Calu3 (cell line): Measurements from ENCODE around the gene FGGY. TPM values are rescaled to one million over a fixed set of nuclear protein-coding genes. Genes with fewer than 3 reads are reported as not detected.

Experiments used
- BruUV-seq: library from RNA; stranded (reverse); fragments of 400-500 nt; replicated peaks from 2 replicates; lab custom pipeline; 2021; lab: Mats Ljungman, UMichigan
- CTCF ChIA-PET: fragments of 300-600 bp; sonication (Branson Sonifier 250); formaldehyde crosslinking; loops from one replicate; lab custom pipeline; 2022; ENCODE audit warnings: antibody characterized with exemption; lab: Charles Lee
- DNase-seq: peaks from one replicate; pipeline ENCODE4 v3.0.0; 2022
- H3K27ac Mint-ChIP-seq: one replicate; pipeline ENCODE4 v1.8.0; 2022; ENCODE audit warnings: mixed read lengths; ENCODE audit not compliant: unreplicated experiment
- H3K27me3 Mint-ChIP-seq: one replicate; pipeline ENCODE4 v1.8.0; 2022; ENCODE audit warnings: mixed read lengths; ENCODE audit not compliant: unreplicated experiment
- H3K36me3 Mint-ChIP-seq: one replicate; pipeline ENCODE4 v1.8.0; 2022; ENCODE audit warnings: mild to moderate bottlenecking, moderate library complexity, mixed read lengths; ENCODE audit not compliant: insufficient read depth, unreplicated experiment
- H3K4me1 Mint-ChIP-seq: one replicate; pipeline ENCODE4 v1.8.0; 2022; ENCODE audit warnings: mild to moderate bottlenecking, low read depth, mixed read lengths; ENCODE audit not compliant: unreplicated experiment
- H3K4me3 Mint-ChIP-seq: one replicate; pipeline ENCODE4 v1.8.0; 2022; ENCODE audit warnings: mild to moderate bottlenecking, low read depth, moderate library complexity, mixed read lengths; ENCODE audit not compliant: unreplicated experiment
- H3K9me3 Mint-ChIP-seq: one replicate; pipeline ENCODE4 v1.8.0; 2022; ENCODE audit warnings: low read depth, mixed read lengths; ENCODE audit not compliant: unreplicated experiment
- CTCF ChIP-seq: fragments of 200-600 bp; IDR thresholded peaks from one replicate; pipeline ENCODE4 v1.8.0; 2022; ENCODE audit warnings: antibody characterized with exemption; ENCODE audit not compliant: unreplicated experiment
- intact Hi-C: fragments of 100-400 bp; cut with micrococcal nuclease; formaldehyde crosslinking; loops from one replicate; pipeline ENCODE4 v1.10.0; 2022; ENCODE audit not compliant: unreplicated experiment
- total RNA-seq: library from RNA; stranded (reverse); gene quantifications from 2 replicates; pipeline ENCODE4 v1.2.3, GENCODE V29; 2022

Gene FGGY
- total RNA-seq, 1 experiment from 2014 or later, result 11.1 TPM

DNA sequence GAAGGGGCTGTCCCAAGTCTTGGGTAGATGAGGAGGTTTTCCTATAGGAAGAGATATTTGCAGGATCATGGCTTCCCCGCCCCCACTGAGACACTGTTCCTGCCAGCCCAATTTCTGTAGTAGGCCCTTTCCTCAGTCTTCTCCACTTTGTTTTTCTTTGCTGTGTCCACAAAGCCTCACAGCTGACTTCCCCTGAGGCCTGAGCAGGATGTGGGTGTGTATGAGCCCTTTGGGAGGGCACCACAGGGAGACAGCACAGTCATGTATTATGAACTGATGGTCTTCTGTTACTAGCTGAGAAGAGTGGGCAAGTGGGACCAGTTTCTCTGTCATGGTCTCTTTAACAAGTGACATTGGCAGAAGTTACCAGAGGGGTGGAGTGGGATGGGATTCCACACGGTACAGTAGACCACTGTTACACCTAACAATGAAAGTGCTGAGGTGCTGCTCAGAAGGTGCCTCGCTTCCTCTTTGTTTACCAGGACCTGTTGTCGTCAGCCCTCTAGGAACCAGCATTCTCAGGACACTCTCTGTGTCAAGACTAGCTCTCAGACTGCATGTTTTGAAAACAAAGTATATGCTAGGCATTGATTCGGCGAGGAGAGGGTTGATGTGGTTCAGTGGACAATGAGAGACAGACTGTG lies 264.0 kb downstream of the FGGY start:
- H3K36me3 Mint-ChIP-seq, result peaks cover 11% of the 10 kb centered on the region
- H3K4me1 Mint-ChIP-seq, result peaks cover 27% of the 10 kb centered on the region
- no TSS peak for BruUV-seq
- CTCF ChIA-PET, result no interaction called here
- H3K27ac Mint-ChIP-seq, result no peak overlapping the region
- no peak for DNase-seq
- no peak for TF ChIP-seq CTCF
- intact Hi-C loops, result no loop called here
- H3K4me3 Mint-ChIP-seq, result no peak overlapping the region
- peaks cover 10% of the 10 kb centered on the region for H3K9me3 Mint-ChIP-seq
- H3K27me3 Mint-ChIP-seq, result no peaks in the 10 kb centered on the region

DNA sequence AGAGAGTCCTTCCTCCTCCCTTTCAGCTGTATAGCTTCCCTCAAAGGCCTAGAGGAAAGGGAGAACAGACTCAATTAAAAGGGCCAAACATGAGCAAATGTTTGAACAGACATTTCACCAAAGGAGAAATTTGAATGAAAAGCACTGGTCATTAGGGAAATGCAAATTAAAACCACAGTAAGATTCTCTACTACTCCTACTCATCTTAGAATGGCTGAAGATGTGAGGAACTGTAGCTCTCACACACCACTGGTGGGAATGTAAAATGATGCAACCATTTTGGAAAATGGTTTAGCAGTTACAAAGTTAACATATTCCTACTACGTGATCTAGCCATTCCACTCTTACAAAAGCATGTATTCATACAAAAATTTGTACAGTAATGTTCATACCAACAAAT lies 264.9 kb downstream of the FGGY start:
- Mint-ChIP-seq H3K27me3 (no peaks in the 10 kb centered on the region), H3K9me3 (peaks cover 10% of the 10 kb centered on the region), H3K4me3 (no peak overlapping the region), H3K27ac (no peak overlapping the region), H3K4me1 (peaks cover 19% of the 10 kb centered on the region), H3K36me3 (peaks cover 8% of the 10 kb centered on the region)
- no peak for TF ChIP-seq CTCF
- intact Hi-C loops, result no loop called here
- DNase-seq, result no peak
- CTCF ChIA-PET, result no interaction called here
- no TSS peak for BruUV-seq

DNA sequence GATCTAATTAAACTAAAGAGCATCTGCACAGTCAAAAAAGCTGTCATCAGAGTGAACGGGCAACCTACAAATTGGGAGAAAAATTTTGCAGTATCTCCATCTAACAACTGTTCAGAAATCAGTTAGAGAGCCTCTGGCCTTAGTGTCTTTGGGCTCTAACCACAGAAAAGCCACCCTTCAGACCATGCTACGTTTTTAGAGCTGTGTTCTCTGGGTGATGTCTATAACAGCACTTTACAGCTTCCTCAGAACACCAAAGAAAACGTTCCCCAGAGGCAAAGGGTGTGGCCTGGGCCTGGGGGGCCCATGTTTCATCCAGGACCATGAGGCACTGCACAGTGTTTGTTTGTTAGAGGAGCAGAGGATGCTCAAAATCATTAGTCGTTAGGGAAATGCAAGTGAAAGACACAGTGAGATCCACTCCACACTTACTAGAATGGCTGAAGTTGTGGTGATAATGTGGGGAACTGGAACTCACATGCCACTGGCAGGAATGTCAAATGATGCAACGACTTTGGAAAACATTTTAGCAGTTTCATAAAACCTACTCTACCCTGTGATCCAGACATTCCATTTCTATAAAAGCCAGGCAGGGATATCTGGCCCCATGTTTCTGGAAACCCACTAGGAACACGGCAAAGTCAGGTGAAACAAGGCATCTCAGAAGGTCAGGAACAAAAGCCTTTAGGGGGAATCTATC lies 267.4 kb downstream of the FGGY start:
- no peak for TF ChIP-seq CTCF
- CTCF ChIA-PET, result no interaction called here
- peaks cover 4% of the 10 kb centered on the region for H3K9me3 Mint-ChIP-seq

DNA sequence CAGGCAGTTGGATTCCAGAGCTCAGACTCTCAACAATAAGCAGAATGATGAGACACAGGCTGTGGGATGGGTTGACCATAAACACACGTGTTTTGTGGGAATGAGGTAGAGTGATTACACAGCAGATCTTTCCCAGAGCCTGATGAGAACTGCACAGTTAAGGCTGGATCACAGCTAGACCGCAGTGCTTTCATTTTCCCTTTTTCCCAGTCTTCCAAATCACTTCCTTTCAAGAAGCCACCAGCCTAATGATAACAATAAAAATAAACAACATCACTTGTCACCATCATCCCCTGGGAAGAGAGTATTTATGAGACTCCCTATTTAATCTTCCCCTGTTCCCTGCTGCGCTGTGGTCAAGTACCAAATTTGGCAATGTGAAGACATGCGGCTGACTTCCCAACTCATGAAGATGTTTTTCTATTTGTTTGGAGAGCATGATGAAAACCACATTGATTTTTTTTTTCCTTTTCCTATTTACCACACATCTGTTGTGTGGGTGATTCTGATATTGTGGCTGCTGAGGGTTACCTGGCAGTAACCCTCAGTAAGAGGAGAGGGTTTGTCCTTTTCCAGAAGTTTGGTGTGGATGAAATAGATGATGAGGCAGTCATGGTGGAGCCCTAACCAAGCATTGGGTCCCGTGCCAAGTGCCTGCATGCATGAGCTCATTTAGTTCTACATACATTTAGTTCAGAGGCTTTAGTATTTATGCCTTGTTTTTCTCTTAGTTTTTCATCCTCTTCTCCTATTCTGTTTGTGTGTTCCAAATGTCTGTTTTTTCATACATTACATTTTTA lies 268.9 kb downstream of the FGGY start:
- intact Hi-C loops, result no loop called here
- no peak overlapping the region for H3K27ac Mint-ChIP-seq

More for the DNA sequence above, 267.4 kb downstream of the FGGY start:
- intact Hi-C loops, result no loop called here
- BruUV-seq, result no TSS peak
- no peaks in the 10 kb centered on the region for H3K36me3 Mint-ChIP-seq
- H3K4me1 Mint-ChIP-seq, result no peaks in the 10 kb centered on the region
- no peak for DNase-seq
- H3K27ac Mint-ChIP-seq, result no peak overlapping the region
- no peaks in the 10 kb centered on the region for H3K27me3 Mint-ChIP-seq
- H3K4me3 Mint-ChIP-seq, result no peak overlapping the region

More for the DNA sequence above, 268.9 kb downstream of the FGGY start:
- no peak for DNase-seq
- no TSS peak for BruUV-seq
- H3K4me3 Mint-ChIP-seq, result no peak overlapping the region
- peaks cover 4% of the 10 kb centered on the region for H3K9me3 Mint-ChIP-seq
- H3K36me3 Mint-ChIP-seq, result no peaks in the 10 kb centered on the region
- CTCF ChIA-PET, result no interaction called here
- TF ChIP-seq CTCF, result no peak
- peaks cover 1% of the 10 kb centered on the region for H3K4me1 Mint-ChIP-seq
- no peaks in the 10 kb centered on the region for H3K27me3 Mint-ChIP-seq
